Stimulated activated CD4-positive, alpha-beta T cell treated with anti-CD3 and anti-CD28 coated beads, TNF-alpha, amount 100 ng/mL, for 1 hour (primary cell): ENCODE measurements around the gene FBXL13.
"Not testable (repeated sequence)": the region's sequence is repeated elsewhere in the genome, so short reads cannot be mapped to it uniquely, and the experiment has no call there.

Experiments
- DNase-seq, 3 donors: peaks; one replicate each; pipeline ENCODE4 v3.0.0-alpha.2; 2020; ENCODE audit warnings: low read depth in 3 of 3, low spot score in 1 of 3

Gene FBXL13

GRCh38 chr7:102776217-102776616 lies 298.4 kb downstream of the FBXL13 start:
- not testable (repeated sequence) for DNase-seq

- DNase-seq, result not testable (repeated sequence)
Measured at GRCh38 chr7:102770467-102770866, 304.1 kb downstream of the FBXL13 start.

- DNase-seq, result not testable (repeated sequence)
Measured at GRCh38 chr7:102769657-102770192, 304.9 kb downstream of the FBXL13 start.

GRCh38 chr7:102763295-102763905 lies 311.2 kb downstream of the FBXL13 start:
- not testable (repeated sequence) for DNase-seq
